Heart left ventricle (tissue), 16 donors: ENCODE data around the gene SMYD1. TPM values are rescaled to one million over a fixed set of nuclear protein-coding genes. Genes with fewer than 3 reads are reported as not detected.
"Not testable (repeated sequence)": the region's sequence is repeated elsewhere in the genome, so short reads cannot be mapped to it uniquely, and the experiment has no call there.

Experiments
- ATAC-seq, 4 donors: fragments of 200-7000 bp; cut with Tn5 transposase; one replicate each; pipeline ENCODE4 v1.9.1; 2020 to 2022; ENCODE audit warnings: moderate library complexity in 4 of 4, mild to moderate bottlenecking in 3 of 4, moderate number of reproducible peaks in 1 of 4
- DNase-seq, 5 donors: peaks; one replicate each; pipeline ENCODE4 v3.0.0-alpha.2; 2020
- H3K27ac ChIP-seq, 12 donors: fragments of 200-600 bp; sonication (generic) in 4 of 12; one replicate each; pipeline versions ENCODE4 v1.5.0 to v1.8.0; 2016 to 2022; ENCODE audit warnings: mild to moderate bottlenecking in 2 of 12
- H3K27me3 ChIP-seq, 9 donors: fragments of 200-600 bp; sonication (generic) in 2 of 9; one replicate each; pipeline versions ENCODE4 v1.5.1 to v1.8.0; 2016 to 2022; ENCODE audit warnings: mild to moderate bottlenecking in 3 of 9
- H3K36me3 ChIP-seq, 9 donors: fragments of 200-600 bp; sonication (generic) in 2 of 9; one replicate each; pipeline versions ENCODE4 v1.5.0 to v1.8.0; 2018 to 2022; ENCODE audit warnings: mild to moderate bottlenecking in 2 of 9
- H3K4me1 ChIP-seq, 12 donors: fragments of 200-600 bp; sonication (generic) in 4 of 12; one replicate each; pipeline versions ENCODE4 v1.5.0 to v1.8.0; 2016 to 2022; ENCODE audit warnings: mild to moderate bottlenecking in 3 of 12
- H3K4me3 ChIP-seq, 12 donors: fragments of 200-600 bp; sonication (generic) in 4 of 12; one replicate each; pipeline versions ENCODE4 v1.5.0 to v1.8.0; 2017 to 2022; ENCODE audit warnings: mild to moderate bottlenecking in 9 of 12, moderate library complexity in 4 of 12
- H3K9me3 ChIP-seq, 12 donors: fragments of 200-600 bp; sonication (generic) in 4 of 12; one replicate each; pipeline versions ENCODE4 v1.5.0 to v1.8.0; 2016 to 2022; ENCODE audit warnings: mild to moderate bottlenecking in 1 of 12
- POLR2A ChIP-seq, 2 donors: fragments of 450-650 bp; IDR thresholded peaks; one replicate each; pipeline ENCODE4 v1.6.1; 2017; ENCODE audit warnings: antibody characterized with exemption in 2 of 2, mild to moderate bottlenecking in 2 of 2, moderate library complexity in 2 of 2
- WGBS, 4 donors: extraction: QIAGEN DNeasy Blood & Tissue Kit in 2 of 4; methylation state at CpG; one replicate each; pipeline versions ENCODE4 v1.1.5 to v1.1.7; 2013 to 2018; 5-methylcytosine and 5-hydroxymethylcytosine counted together
- intact Hi-C, 10 donors: fragments of 100-400 bp; cut with DNase I; formaldehyde crosslinking; loops; one replicate each; pipeline versions ENCODE4 v1.11.1 to v1.14.2; 2022
- polyA plus RNA-seq, 2 donors: library from polyadenylated mRNA; stranded (reverse); fragments of 200-250 nt; gene quantifications; one replicate each; pipeline ENCODE4 v1.2.3, GENCODE V29; 2013
- total RNA-seq, 9 donors: library from RNA; depleted of rRNA in 2 of 9; stranded (reverse); fragments of >200 nt in 2 of 9; fragmentation: NEBNext Ultra II Directional in 3 of 9; extraction: Animal tissue kit (Norgen Biotek cat#: 25700) in 3 of 9; gene quantifications; one replicate each; pipeline versions ENCODE4 v1.1.0 to v1.2.4, GENCODE V29; 2016 to 2023
- TF ChIP-seq, protein P1 (sequence below), 12 donors: fragments of 200-600 bp; sonication (generic) in 4 of 12; IDR thresholded peaks; one replicate each; pipeline versions ENCODE4 v1.5.0 to v1.8.0; 2018 to 2022; ENCODE audit warnings: antibody characterized with exemption in 12 of 12, mild to moderate bottlenecking in 5 of 12
- donor health status: ischemic (EF 13 %, LVEDD 7.1; RV severe dilation, severe dysfunction).
- donor health status: healthy with polysubstance abuse.
- donor health status: DM: no; HTN: yes; CAD: no.
- donor health status: DM: no; HTN: no; CAD: no.
- donor health status: ischemic (EF 25% LVEDD 6.9; RV normal size, moderate dysfunction).
- donor health status: ischemic (EF 25% LVEDD 5.7; RV mildly dilated, moderate dysfunction).
- donor health status: healthy.
- donor health status: DM: yes; HTN: yes; CAD: no.
- donor health status: ischemic (EF 35%, LVEDD 5.7; RV mildly dilated, moderate dysfunction).
- donor health status: nonischemic (EF 11% LVEDD 7.7; RV severe dilation, severe dysfunction).
- donor health status: DM: yes; HTN: yes; CAD: no.
- donor health status: PGD.
- donor health status: ischemic (EF 29% LVEDD 5.4; RV normal size, mild dysfunction).
- donor health status: nonischemic (EF 23%, LVEDD 6.1; RV moderate dilation, normal function).

SMYD1 gene
- total and polyA plus RNA-seq, 11 donors = 132 to 658 (median 346) TPM

DNA sequence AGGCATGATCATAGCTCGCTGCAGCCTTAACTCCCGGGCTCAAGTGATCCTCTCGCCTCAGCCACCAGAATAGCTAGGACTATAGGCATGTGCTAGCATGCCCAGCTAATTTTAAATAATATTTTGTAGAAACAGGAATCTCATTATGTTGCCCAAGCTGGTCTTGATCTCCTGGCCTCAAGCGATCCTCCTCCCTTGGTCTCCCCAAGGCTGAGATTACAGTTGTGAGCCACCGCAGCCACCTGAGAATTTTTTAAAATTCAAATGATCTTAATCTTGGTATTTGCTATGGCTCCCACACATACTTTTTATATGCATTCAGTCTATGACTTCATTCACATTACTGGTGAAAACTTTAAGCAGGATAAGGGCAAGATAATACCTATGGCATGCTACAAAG is 25.1 kb upstream of the SMYD1 start:
- ATAC-seq (no peak), DNase-seq (no peak)
- Histone ChIP-seq H3K36me3 (peaks cover 0 to 11% (median 0%) of the 10 kb centered on the region in 9 donors), H3K4me1 (peaks cover 0 to 31% (median 15%) of the 10 kb centered on the region in 12 donors), H3K27ac (no peak overlapping the region), H3K27me3 (no peaks in the 10 kb centered on the region), H3K4me3 (no peak overlapping the region), H3K9me3 (no peaks in the 10 kb centered on the region)
- WGBS, 4 donors = 92 to 98% (median 97%) methylated on average over 5 of the region's 5 CpGs
- TF ChIP-seq, protein P1, sequence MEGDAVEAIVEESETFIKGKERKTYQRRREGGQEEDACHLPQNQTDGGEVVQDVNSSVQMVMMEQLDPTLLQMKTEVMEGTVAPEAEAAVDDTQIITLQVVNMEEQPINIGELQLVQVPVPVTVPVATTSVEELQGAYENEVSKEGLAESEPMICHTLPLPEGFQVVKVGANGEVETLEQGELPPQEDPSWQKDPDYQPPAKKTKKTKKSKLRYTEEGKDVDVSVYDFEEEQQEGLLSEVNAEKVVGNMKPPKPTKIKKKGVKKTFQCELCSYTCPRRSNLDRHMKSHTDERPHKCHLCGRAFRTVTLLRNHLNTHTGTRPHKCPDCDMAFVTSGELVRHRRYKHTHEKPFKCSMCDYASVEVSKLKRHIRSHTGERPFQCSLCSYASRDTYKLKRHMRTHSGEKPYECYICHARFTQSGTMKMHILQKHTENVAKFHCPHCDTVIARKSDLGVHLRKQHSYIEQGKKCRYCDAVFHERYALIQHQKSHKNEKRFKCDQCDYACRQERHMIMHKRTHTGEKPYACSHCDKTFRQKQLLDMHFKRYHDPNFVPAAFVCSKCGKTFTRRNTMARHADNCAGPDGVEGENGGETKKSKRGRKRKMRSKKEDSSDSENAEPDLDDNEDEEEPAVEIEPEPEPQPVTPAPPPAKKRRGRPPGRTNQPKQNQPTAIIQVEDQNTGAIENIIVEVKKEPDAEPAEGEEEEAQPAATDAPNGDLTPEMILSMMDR (IDR thresholded peaks at IDR 0.05) = no peak
- no peak for TF ChIP-seq POLR2A (IDR thresholded peaks at IDR 0.05)
- intact Hi-C loops = no loop called here

DNA sequence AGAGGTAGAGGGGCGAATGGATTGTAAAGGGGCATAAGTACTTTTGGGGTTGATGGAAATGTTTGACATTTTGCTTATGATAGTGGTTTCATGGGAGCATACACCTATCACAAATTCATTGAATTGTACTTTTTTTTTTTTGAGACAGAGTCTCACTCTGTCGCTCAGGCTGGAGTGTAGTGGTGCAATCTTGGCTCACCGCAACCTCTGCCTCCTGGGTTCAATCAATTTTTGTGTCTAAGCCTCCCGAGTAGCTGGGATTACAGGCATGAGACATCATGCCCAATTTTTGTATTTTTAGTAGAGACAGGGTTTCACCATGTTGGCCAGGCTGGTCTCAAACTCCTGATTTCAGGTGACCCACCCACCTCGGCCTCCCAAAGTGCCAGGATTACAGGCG is 22.1 kb upstream of the SMYD1 start:
- intact Hi-C loops, H3K4me3 ChIP-seq, ATAC-seq, H3K27me3 ChIP-seq, DNase-seq, H3K27ac ChIP-seq, H3K9me3 ChIP-seq: not testable (repeated sequence)
- H3K4me1 ChIP-seq = peaks cover 0 to 26% (median 11%) of the 10 kb centered on the region in 12 donors
- H3K36me3 ChIP-seq = peaks cover 0 to 15% (median 2%) of the 10 kb centered on the region in 9 donors
- 95 to 99% (median 98%) methylated on average over 6 of the region's 6 CpGs for WGBS, 4 donors

DNA sequence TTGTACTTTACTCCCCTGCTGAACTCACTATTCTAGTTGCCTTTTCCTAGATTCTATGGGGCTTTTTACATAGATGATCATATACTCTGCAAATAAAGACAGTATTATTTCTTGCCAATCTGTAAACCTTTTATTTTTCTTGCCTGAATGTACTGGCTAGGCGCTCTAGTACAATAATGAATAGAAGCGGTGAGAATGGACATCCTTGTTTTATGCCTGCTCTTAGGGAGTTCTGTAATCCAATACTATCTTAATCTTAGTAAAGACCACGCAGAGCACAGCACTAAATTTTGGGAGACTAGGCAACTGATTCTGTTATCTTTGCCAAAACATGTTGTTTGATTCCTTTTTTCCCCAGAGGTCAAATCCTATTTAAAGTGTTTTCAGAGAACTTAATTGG is 19.1 kb upstream of the SMYD1 start:
- 87 to 90% (median 89%) methylated on average over 3 of the region's 3 CpGs for WGBS, 4 donors
- H3K36me3 ChIP-seq = peaks cover 0 to 15% (median 2%) of the 10 kb centered on the region in 9 donors
- intact Hi-C loops = no loop called here
- TF ChIP-seq, protein P1 (IDR thresholded peaks at IDR 0.05) = no peak
- TF ChIP-seq POLR2A (IDR thresholded peaks at IDR 0.05) = no peak
- DNase-seq (no peak), ATAC-seq (no peak)
- no peak overlapping the region for H3K27ac ChIP-seq
- H3K9me3 ChIP-seq = no peaks in the 10 kb centered on the region
- H3K4me3 ChIP-seq = no peak overlapping the region
- H3K27me3 ChIP-seq = no peaks in the 10 kb centered on the region
- peaks cover 0 to 37% (median 22%) of the 10 kb centered on the region in 12 donors for H3K4me1 ChIP-seq

DNA sequence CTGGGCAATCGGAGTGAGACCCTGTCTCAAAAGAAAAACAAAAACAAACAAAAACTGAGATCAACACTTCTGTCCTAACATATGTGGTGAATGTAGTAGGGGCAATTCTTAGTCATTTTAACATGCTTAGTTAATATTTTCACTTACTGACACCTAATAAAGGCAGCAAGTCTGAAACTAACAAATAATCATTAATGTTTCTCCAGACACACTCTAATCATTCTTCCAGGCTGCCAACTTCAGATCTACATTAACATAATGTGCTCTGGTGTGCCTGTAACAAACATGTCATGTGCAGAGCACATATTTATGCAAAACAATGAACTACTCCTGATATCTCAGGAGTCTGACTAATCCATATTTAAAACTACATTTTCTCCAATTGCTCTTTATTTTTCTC is 18.0 kb upstream of the SMYD1 start:
- no peaks in the 10 kb centered on the region for H3K27me3 ChIP-seq
- 79 to 94% (median 89%) methylated on average over 1 of the region's 1 CpG for WGBS, 4 donors
- DNase-seq (no peak), ATAC-seq (no peak)
- intact Hi-C loops = no loop called here
- H3K4me1 ChIP-seq = peaks cover 6 to 40% (median 29%) of the 10 kb centered on the region in 12 donors
- H3K27ac ChIP-seq = no peak overlapping the region
- no peaks in the 10 kb centered on the region for H3K9me3 ChIP-seq
- peaks cover 0 to 11% (median 0%) of the 10 kb centered on the region in 9 donors for H3K36me3 ChIP-seq
- TF ChIP-seq POLR2A (IDR thresholded peaks at IDR 0.05) = no peak
- TF ChIP-seq, protein P1 (IDR thresholded peaks at IDR 0.05) = no peak
- H3K4me3 ChIP-seq = no peak overlapping the region

DNA sequence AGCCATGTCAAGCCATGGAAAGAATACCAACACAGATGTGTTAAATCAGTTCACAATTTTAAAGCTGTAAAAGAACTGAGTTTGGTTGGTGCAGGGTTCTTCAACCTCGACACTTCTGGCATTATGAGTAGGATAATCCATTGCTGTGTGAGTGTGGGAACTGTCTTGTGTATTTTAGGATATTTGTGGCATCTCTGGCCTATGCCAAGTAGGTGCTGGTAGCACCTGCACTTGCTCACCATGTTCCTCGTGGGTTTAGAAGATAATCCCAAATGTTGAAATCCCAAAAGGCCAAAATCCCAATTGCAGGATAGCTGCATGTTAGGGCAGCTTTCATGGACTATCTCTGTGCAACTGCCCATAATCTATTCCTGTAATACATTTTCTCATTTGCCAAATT is 15.8 kb upstream of the SMYD1 start:
- WGBS, 4 donors = 55 to 71% (median 65%) methylated on average over 2 of the region's 2 CpGs
- Histone ChIP-seq H3K27ac (no peak overlapping the region), H3K36me3 (peaks cover 0 to 11% (median 0%) of the 10 kb centered on the region in 9 donors), H3K4me3 (no peak overlapping the region), H3K9me3 (no peaks in the 10 kb centered on the region), H3K4me1 (peaks cover 6 to 47% (median 35%) of the 10 kb centered on the region in 12 donors), H3K27me3 (no peaks in the 10 kb centered on the region)
- intact Hi-C loops = no loop called here
- TF ChIP-seq, protein P1 (IDR thresholded peaks at IDR 0.05) = no peak
- TF ChIP-seq POLR2A (IDR thresholded peaks at IDR 0.05) = no peak
- ATAC-seq (no peak), DNase-seq (no peak)
